ENCODE results near the gene NME4. TPM values are rescaled to one million over a fixed set of nuclear protein-coding genes. Genes with fewer than 3 reads are reported as not detected.

NME4 gene
- total RNA-seq, 1 experiment from 2014 or later: 179 TPM

DNA sequence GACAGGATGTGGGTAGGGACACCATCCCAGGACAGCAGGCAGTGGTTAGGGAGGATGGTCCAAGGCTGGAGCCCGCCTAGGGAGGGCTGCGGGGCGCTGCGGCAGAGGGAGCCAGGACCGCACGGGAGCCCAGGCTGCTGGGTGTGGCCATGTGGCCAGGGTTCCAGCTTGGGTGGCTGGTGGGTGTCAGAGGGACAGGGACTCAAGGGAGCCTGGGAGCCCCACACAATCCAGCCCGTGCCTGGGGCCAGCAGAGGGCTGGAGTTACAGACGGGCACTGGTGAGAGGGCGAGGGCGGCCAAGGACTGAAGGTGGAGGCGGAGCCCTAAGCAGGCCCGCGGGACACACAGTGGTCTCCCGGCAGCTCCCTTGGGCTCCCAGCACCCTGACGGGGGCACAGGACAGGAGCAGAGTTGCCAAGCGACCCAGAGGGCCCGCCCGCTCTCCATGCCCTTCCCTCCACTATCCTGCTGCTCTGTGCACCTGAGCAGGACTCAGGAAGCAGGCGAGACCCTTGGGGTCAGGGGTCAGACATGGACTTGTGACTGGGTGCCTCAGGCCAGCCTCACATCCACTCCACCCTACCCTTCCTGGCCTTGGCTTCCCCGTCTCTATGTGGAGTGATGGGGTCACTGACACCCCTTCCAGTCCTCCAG, 33.8 kb upstream of the NME4 start:
- DNase-seq (ENCODE audit: low spot score): no peak

- no peak for DNase-seq (ENCODE audit: low spot score)
Measured at GRCh38 chr16:363766-364490, 33.1 kb upstream of the NME4 start.

- DNase-seq (ENCODE audit: low spot score): no peak
Measured at GRCh38 chr16:364595-365491, 32.2 kb upstream of the NME4 start.

- no peak for DNase-seq (ENCODE audit: low spot score)
Measured at GRCh38 chr16:366476-366875, 30.5 kb upstream of the NME4 start.

DNA sequence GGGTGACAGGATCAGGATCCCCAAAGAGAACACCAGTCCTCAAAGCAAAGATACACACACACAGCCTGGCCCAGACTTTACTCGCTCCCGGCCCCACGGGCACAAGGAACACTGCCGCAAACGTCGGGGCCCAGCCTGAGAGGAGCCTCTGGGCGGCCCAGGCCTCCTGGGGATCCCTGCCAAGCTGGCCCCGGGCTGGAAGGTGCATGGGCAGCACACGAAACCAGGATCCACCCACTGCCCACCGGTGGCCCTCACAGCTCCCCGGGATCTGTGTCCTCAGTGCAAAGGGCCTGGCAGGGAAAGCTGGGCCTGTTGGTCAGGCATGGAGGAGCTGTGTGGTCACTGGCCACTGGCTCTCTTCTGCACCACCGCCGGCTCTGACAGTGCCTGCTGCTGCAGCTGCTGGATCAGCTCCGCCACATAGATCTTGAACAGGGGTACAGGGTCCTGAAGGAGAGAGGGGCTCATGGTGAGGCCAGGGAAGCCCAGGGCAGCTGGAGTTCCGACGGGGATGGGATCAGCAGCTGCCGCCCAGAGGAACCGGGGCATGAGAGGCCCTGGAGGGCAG, 29.6 kb upstream of the NME4 start:
- DNase-seq (ENCODE audit: low spot score): no peak

- no peak for DNase-seq (ENCODE audit: low spot score)
Measured at GRCh38 chr16:368388-369158, 28.4 kb upstream of the NME4 start.

DNA sequence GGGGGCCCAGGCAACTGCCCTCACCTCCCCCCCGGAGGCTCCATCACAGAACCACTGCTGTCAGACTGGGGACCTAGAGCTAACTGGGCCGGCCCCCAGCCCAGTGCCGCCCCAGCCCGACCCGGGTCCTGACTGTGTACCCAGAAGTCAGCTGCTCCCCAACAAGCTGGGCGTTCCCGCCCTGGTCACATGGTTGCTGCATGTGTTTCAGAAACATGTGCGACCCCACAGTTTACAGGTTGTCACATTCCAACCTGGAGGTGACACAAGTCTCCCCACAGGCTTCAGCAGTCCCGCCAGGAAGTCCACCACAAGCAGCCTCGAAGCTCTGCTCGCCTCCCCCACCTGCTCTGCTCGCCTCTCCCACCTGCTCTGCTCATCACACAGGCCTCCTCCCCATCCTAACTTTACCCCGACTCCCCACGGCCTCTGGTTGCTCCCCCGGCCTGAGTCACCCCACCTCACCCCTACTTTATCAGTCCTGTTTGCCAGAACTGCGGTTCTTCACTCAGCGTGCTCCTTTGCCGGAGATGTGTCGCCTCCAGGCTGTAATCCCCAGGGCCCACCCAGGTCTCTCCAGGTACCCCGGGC, 27.6 kb upstream of the NME4 start:
- DNase-seq (ENCODE audit: low spot score): no peak

GRCh38 chr16:369866-370436, 27.0 kb upstream of the NME4 start:
- DNase-seq (ENCODE audit: low spot score): no peak

- DNase-seq (ENCODE audit: low spot score): peak; percentile 87
Measured at GRCh38 chr16:370443-370842, 26.6 kb upstream of the NME4 start, which contains the start of gene MRPL28. Gene MRPL28 (minus strand): TSS chr16:370538. CDS start chr16:370218, 320 bp downstream.

DNA sequence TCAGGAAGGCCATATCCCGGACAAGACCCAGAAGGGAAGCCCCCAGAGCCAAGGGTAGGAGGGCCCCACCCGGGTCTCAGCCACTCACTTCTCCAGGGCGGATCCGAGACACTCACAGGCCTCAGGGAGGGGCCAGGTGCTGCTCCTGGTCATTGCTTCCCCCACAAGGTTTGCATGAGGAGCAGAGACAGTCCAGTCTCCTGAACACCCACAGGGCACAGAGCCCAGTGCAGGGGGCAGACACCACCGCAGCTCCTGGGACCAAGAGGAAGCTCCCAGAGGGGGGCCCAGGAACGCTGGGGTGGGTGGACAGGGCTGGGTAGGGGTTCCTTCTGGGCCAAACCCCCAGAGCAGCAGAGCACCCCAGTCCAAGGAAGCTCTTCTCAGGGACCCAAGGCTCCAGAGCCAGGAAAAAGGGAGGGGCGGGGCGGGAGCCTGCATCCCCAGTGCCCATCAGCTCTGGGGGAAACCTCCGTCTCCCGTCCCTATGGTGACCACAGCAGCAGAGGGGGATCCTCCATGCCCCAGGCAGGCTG, 26.0 kb upstream of the NME4 start:
- no peak for DNase-seq (ENCODE audit: low spot score)

DNA sequence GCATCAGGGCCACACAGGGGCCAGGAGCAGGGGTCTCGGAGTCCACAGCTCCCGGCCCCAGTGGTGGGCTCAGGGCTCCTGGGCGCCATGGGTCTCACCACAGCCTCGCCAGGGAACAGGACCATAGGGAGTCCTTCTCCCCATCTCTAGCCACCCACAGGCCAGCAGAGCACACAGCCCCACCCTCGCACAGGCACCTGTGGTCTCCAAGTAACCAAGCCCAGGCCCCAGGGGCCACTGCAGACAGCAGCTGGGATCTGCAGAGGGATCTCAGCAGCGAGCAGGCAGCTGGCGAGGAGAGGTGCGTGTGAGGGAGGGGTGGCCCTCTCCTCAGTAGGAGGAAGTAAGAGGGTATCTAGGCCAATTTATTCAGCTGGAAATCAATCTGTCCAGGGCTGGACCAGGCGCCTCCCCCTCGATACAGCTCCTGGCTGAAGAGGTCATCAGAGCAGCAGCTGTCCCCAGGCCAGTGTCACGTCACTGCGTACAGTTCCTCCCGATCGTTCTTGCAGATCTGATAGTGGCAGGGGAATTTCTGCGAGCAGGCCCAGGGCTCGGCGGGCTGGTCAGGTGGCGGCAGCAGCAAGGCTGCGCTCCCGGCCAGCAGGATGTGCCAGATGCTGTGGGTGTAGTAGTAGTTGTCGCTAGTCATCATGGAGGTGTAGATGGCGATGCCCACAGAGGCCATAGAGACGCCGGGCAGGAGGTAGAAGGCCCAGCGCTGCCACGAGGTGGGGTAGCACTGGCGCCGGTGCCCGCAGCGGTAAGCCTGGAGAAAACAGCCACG, 25.3 kb upstream of the NME4 start:
- DNase-seq (ENCODE audit: low spot score): no peak

- DNase-seq (ENCODE audit: low spot score): no peak
Measured at GRCh38 chr16:372302-372983, 24.6 kb upstream of the NME4 start.

GRCh38 chr16:373020-373598, 23.9 kb upstream of the NME4 start:
- no peak for DNase-seq (ENCODE audit: low spot score)

GRCh38 chr16:373848-374615, 23.0 kb upstream of the NME4 start:
- no peak for DNase-seq (ENCODE audit: low spot score)

DNA sequence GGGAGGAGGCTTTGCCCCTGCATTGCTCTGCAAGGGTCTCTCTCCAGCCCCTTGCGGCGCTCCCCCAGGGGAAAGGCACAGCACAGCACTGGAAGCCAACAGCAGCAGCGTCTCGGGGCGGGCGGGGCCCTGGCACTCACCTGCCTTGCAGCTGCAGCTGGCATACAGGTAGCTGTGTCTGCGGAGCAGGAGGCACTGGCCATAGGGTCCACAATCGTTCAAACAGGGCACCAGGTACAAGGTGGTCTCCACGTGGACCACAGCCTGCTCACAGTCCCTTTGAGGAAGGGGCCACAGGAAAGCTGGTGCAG, 22.4 kb upstream of the NME4 start:
- DNase-seq (ENCODE audit: low spot score): no peak

GRCh38 chr16:375212-375611, 21.8 kb upstream of the NME4 start:
- DNase-seq (ENCODE audit: low spot score): no peak

- DNase-seq (ENCODE audit: low spot score): no peak
Measured at GRCh38 chr16:375927-376816, 20.8 kb upstream of the NME4 start.

Measured in A172 (cell line).